T-helper 1 cell treated with Interleukin-12 subunit alpha and Interleukin-12 subunit beta and Interleukin-4 antibody, amounts not matched to agents 30 ng/mL and 1 ng/mL, for 36 hours (primary cell): Measurements from ENCODE around the gene MAML3. TPM values are rescaled to one million over a fixed set of nuclear protein-coding genes. Genes with fewer than 3 reads are reported as not detected.

Experiments
- intact Hi-C: fragments of 100-400 bp; cut with micrococcal nuclease; formaldehyde crosslinking; loops from one replicate; pipeline ENCODE4 v1.15.1; 2024
- total RNA-seq: library from RNA; stranded (reverse); gene quantifications from 2 replicates; pipeline ENCODE4 v1.2.3, GENCODE V29; 2022

Gene MAML3
- total RNA-seq, 1 donor from 2014 or later, result 0.83 TPM

GRCh38 chr4:140049849-140050637 lies 103.9 kb downstream of the MAML3 start:
- intact Hi-C loops, result loop anchor here (1.0 to 5.0 kb wide), 5 partner anchors 21 to 393 kb away; no protein-coding TSS in a partner anchor

GRCh38 chr4:140049024-140049848 lies 104.7 kb downstream of the MAML3 start:
- intact Hi-C loops, result loop anchor here (1.0 to 2.0 kb wide), 4 partner anchors 22 to 383 kb away; no protein-coding TSS in a partner anchor

- intact Hi-C loops, result loop anchor here (2.0 kb wide), 1 partner anchor 314 kb away; no protein-coding TSS in a partner anchor
Observed at GRCh38 chr4:140048419-140048995, 105.5 kb downstream of the MAML3 start.

GRCh38 chr4:140047786-140048185 lies 106.2 kb downstream of the MAML3 start:
- intact Hi-C loops, result loop anchor here (2.0 kb wide), 1 partner anchor 313 kb away; no protein-coding TSS in a partner anchor

- intact Hi-C loops, result no loop called here
Observed at GRCh38 chr4:140047017-140047640, 106.9 kb downstream of the MAML3 start.

GRCh38 chr4:140046543-140046942 lies 107.4 kb downstream of the MAML3 start:
- intact Hi-C loops, result no loop called here

GRCh38 chr4:140046016-140046415 lies 108.0 kb downstream of the MAML3 start:
- intact Hi-C loops, result no loop called here

GRCh38 chr4:140044337-140044902 lies 109.6 kb downstream of the MAML3 start:
- intact Hi-C loops, result no loop called here

GRCh38 chr4:140042634-140043033 lies 111.3 kb downstream of the MAML3 start:
- intact Hi-C loops, result no loop called here

- intact Hi-C loops, result no loop called here
Observed at GRCh38 chr4:140038031-140038533, 115.9 kb downstream of the MAML3 start.

GRCh38 chr4:140037353-140038030 lies 116.5 kb downstream of the MAML3 start:
- intact Hi-C loops, result no loop called here

- intact Hi-C loops, result no loop called here
Observed at GRCh38 chr4:140031706-140032105, 122.3 kb downstream of the MAML3 start.

GRCh38 chr4:140031061-140031460 lies 122.9 kb downstream of the MAML3 start:
- intact Hi-C loops, result no loop called here

- intact Hi-C loops, result no loop called here
Observed at GRCh38 chr4:140028676-140029517, 125.1 kb downstream of the MAML3 start.

- intact Hi-C loops, result no loop called here
Observed at GRCh38 chr4:140028101-140028500, 125.9 kb downstream of the MAML3 start.

GRCh38 chr4:140027101-140027500 lies 126.9 kb downstream of the MAML3 start:
- intact Hi-C loops, result no loop called here

GRCh38 chr4:140025470-140025869 lies 128.5 kb downstream of the MAML3 start:
- intact Hi-C loops, result no loop called here

- intact Hi-C loops, result no loop called here
Observed at GRCh38 chr4:140020457-140021361, 133.3 kb downstream of the MAML3 start.
